Uterus (tissue), 4 donors: ENCODE results near the gene ENPEP. TPM values are rescaled to one million over a fixed set of nuclear protein-coding genes. Genes with fewer than 3 reads are reported as not detected.
"Not testable (repeated sequence)": the region's sequence is repeated elsewhere in the genome, so short reads cannot be mapped to it uniquely, and the experiment has no call there.

Source experiments
- DNase-seq, 2 donors: peaks; one replicate each; pipeline ENCODE4 v3.0.0-alpha.2; 2019 to 2020
- H3K27ac ChIP-seq, 2 donors: fragments of 200-600 bp; sonication (generic); 1 replicate in 1 of 2; 2 replicates in 1 of 2; pipeline ENCODE4 v1.5.1; 2016 to 2018
- H3K27me3 ChIP-seq, 2 donors: fragments of 200-600 bp; sonication (generic); one replicate each; pipeline ENCODE4 v1.5.1; 2018 to 2019; ENCODE audit warnings: control low read depth in 1 of 2
- H3K36me3 ChIP-seq, 2 donors: fragments of 200-600 bp; sonication (generic); one replicate each; pipeline ENCODE4 v1.5.1; 2019; ENCODE audit warnings: control low read depth in 1 of 2
- H3K4me1 ChIP-seq, 2 donors: fragments of 200-600 bp; sonication (generic); one replicate each; pipeline ENCODE4 v1.5.1; 2018 to 2019; ENCODE audit warnings: control low read depth in 1 of 2
- H3K4me3 ChIP-seq, 2 donors: fragments of 200-600 bp; sonication (generic); 1 replicate in 1 of 2; 2 replicates in 1 of 2; pipeline ENCODE4 v1.5.1; 2018 to 2019; ENCODE audit warnings: mild to moderate bottlenecking in 1 of 2
- H3K9me3 ChIP-seq, 2 donors: fragments of 200-600 bp; sonication (generic); one replicate each; pipeline ENCODE4 v1.5.1; 2019; ENCODE audit warnings: control low read depth in 1 of 2
- POLR2A ChIP-seq, 2 donors: fragments of 450-650 bp; IDR thresholded peaks; one replicate each; pipeline ENCODE4 v1.6.1; 2016; ENCODE audit warnings: antibody characterized with exemption in 2 of 2, mild to moderate bottlenecking in 1 of 2, moderate library complexity in 1 of 2
- intact Hi-C: fragments of 100-400 bp; cut with DNase I; formaldehyde crosslinking; loops from one replicate; pipeline ENCODE4 v1.15.1; 2023; ENCODE audit warnings: low total_unique reads
- total RNA-seq, 4 donors: library from RNA; depleted of rRNA in 3 of 4; stranded (reverse); fragments of >200 nt in 3 of 4; gene quantifications; one replicate each; pipeline versions ENCODE4 v1.1.0 to v1.2.4, GENCODE V29; 2014 to 2023
- TF ChIP-seq, protein P1 (sequence below), 4 experiments: fragments of 200-600 bp in 2 of 4; fragments of 450-650 bp in 2 of 4; sonication (generic) in 2 of 4; IDR thresholded peaks; one replicate each; pipeline ENCODE4 v1.5.1; 2016 to 2019; ENCODE audit warnings: antibody characterized with exemption in 4 of 4, mild to moderate bottlenecking in 2 of 4, moderate library complexity in 1 of 4
- donor health status: DM: yes; HTN: yes; CAD: no.

Gene ENPEP
- total RNA-seq, 4 donors from 2014 or later, result 5.9 to 43.3 (median 14.1) TPM

DNA sequence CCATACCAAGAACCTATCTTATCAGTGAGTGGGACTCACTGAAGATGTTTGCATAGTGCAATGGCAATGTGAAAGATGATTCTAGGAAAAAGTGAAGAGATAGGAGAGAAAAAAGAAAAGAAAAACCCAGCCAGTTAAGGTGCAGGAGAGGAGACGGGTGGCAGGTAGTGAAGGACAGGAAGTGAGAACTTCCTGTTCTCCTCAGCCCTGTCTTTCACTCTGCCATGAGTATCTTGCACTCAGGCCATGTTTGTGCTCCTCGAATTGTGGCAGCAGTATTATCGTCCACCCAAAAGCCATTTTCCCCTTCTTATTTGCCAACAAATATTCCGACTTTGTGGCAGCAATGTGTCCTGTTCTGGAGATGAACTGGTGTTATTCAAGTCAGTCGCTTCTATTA, 8.6 kb upstream of the ENPEP start:
- no peaks in the 10 kb centered on the region for H3K36me3 ChIP-seq
- no peaks in the 10 kb centered on the region for H3K4me1 ChIP-seq
- no peak overlapping the region for H3K27ac ChIP-seq
- DNase-seq, result no peak
- H3K27me3 ChIP-seq, result no peaks in the 10 kb centered on the region
- no peaks in the 10 kb centered on the region for H3K9me3 ChIP-seq
- intact Hi-C loops, result no loop called here
- no peak overlapping the region for H3K4me3 ChIP-seq
- TF ChIP-seq, protein P1, sequence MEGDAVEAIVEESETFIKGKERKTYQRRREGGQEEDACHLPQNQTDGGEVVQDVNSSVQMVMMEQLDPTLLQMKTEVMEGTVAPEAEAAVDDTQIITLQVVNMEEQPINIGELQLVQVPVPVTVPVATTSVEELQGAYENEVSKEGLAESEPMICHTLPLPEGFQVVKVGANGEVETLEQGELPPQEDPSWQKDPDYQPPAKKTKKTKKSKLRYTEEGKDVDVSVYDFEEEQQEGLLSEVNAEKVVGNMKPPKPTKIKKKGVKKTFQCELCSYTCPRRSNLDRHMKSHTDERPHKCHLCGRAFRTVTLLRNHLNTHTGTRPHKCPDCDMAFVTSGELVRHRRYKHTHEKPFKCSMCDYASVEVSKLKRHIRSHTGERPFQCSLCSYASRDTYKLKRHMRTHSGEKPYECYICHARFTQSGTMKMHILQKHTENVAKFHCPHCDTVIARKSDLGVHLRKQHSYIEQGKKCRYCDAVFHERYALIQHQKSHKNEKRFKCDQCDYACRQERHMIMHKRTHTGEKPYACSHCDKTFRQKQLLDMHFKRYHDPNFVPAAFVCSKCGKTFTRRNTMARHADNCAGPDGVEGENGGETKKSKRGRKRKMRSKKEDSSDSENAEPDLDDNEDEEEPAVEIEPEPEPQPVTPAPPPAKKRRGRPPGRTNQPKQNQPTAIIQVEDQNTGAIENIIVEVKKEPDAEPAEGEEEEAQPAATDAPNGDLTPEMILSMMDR (IDR thresholded peaks at IDR 0.05), result no peak
- no peak for TF ChIP-seq POLR2A (IDR thresholded peaks at IDR 0.05)

DNA sequence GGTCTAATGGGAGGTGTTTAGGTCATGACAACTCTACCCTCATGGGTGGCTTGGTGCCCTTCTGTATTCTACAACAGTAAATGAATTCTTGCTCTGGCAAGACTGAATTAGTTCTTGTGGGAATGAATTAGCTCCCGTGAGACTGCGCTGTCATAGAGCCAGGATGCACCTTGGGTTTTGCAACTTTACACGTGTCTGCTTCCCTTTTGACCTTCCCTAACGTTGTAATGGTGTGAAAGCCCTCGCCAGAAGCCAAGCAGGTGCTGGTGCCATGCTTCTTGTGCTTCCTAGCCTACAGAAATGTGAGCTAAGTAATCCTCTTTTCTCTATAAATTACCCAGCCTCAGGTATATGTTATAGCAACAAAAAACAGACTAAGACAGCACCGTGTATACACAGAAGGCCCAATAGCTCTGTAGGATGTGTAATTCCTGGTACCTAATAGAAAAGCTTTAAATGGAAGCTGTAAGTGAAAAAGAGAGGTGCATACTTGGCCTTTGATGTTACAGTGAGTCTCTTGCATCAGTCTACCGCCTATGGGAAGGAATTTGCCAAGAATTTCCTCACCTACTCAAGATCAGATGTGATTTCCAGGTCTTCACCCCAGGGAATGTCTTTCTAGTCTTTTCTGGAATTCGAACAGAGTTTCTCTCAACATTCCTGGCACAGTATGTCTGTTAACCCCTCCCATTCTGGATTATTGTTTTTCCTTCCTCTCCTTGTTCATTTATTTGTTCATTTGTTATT, 3.2 kb upstream of the ENPEP start:
- Histone ChIP-seq H3K9me3 (no peaks in the 10 kb centered on the region), H3K27ac (no peak overlapping the region), H3K27me3 (no peaks in the 10 kb centered on the region), H3K4me1 (peaks cover 4 to 5% of the 10 kb centered on the region in 2 donors), H3K4me3 (no peak overlapping the region), H3K36me3 (no peaks in the 10 kb centered on the region)
- TF ChIP-seq, protein P1 (IDR thresholded peaks at IDR 0.05), result no peak
- TF ChIP-seq POLR2A (IDR thresholded peaks at IDR 0.05), result no peak
- no peak for DNase-seq
- intact Hi-C loops, result no loop called here

DNA sequence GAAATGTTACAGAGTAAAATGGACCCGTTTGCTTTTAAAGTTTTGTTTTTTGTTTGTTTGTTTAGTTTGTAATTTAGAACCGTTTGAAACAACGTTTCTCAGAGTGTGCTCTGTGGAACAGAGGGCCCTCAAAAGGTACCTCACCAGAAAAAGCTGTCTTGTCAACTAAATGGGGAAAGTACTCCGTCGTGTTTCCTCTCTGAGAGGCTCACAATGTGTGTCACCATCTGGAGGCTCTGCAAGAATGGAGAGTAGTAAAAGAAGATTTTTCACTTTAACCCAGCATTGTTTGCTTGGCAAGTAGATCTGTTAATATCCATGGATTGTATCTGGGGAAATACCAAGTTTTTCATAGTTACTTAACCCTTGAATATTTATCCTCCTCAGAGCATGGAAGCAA, 1.5 kb upstream of the ENPEP start:
- H3K9me3 ChIP-seq, result no peaks in the 10 kb centered on the region
- intact Hi-C loops, result no loop called here
- no peak overlapping the region for H3K4me3 ChIP-seq
- H3K4me1 ChIP-seq, result peaks cover 4 to 5% of the 10 kb centered on the region in 2 donors
- no peaks in the 10 kb centered on the region for H3K36me3 ChIP-seq
- H3K27me3 ChIP-seq, result no peaks in the 10 kb centered on the region
- TF ChIP-seq, protein P1 (IDR thresholded peaks at IDR 0.05), result no peak
- no peak for TF ChIP-seq POLR2A (IDR thresholded peaks at IDR 0.05)
- DNase-seq, result no peak
- H3K27ac ChIP-seq, result no peak overlapping the region

DNA sequence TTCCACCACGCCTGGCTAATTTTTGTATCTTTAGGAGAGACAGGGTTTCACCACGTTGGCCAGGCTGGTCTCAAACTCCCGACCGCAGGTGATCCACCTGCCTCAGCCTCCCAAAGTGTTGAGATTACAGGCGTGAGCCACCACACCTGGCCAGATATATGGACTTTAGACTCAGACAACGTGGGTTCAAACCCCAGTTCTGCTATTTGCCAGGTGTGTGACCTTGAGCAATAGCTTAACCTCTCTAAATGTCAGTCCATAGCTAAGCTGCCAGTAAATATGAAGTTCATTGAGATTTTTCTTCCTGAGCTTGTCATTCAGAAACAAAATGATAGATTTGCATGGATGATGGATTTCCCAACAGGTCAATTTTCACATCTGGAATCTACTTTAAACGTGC, 875 bp upstream of the ENPEP start:
- H3K4me1 ChIP-seq, H3K27me3 ChIP-seq, DNase-seq, H3K4me3 ChIP-seq, H3K9me3 ChIP-seq, intact Hi-C loops, H3K36me3 ChIP-seq: not testable (repeated sequence)
- H3K27ac ChIP-seq, result peak overlapping the region; percentile 85 to 86

DNA sequence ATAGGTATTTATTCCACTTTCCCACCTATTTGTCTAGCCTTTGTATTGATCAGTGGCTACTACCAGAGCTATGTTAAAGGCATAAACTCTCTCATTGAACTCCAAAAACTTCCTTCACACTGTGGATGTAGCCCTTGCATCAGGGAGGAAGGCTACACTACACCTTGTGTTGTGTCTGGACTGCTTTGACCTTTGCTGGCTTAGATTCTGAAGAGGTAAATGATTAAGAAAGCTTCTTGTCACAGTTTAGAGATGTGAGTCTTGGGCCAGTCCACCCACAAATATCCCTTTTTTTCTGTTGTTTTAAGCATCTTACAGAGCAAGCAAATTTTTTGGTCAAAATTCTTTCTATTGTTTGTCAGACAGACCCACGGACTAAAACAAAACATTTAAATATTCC, 1.9 kb downstream of the ENPEP start:
- no peaks in the 10 kb centered on the region for H3K9me3 ChIP-seq
- TF ChIP-seq, protein P1 (IDR thresholded peaks at IDR 0.05), result no peak
- TF ChIP-seq POLR2A (IDR thresholded peaks at IDR 0.05), result no peak
- DNase-seq, result no peak
- H3K27ac ChIP-seq, result peak overlapping the region; percentile 85 to 86
- intact Hi-C loops, result no loop called here
- H3K4me1 ChIP-seq, result peaks cover 4 to 5% of the 10 kb centered on the region in 2 donors
- H3K36me3 ChIP-seq, result no peaks in the 10 kb centered on the region
- no peaks in the 10 kb centered on the region for H3K27me3 ChIP-seq
- H3K4me3 ChIP-seq, result peak overlapping the region; percentile 12 to 53
